HG02884 (cell line): Measurements from ENCODE around the gene RNF31.
A peak's percentile ranks its signal among the peaks of the same experiment; 100 is the strongest.

Experiments used
- ATAC-seq: cut with Tn5 transposase; IDR thresholded peaks from one replicate; pipeline ENCODE4 v1.9.1; 2021; ENCODE audit warnings: mild to moderate bottlenecking, moderate library complexity; ENCODE audit not compliant: unreplicated experiment

RNF31 gene

DNA sequence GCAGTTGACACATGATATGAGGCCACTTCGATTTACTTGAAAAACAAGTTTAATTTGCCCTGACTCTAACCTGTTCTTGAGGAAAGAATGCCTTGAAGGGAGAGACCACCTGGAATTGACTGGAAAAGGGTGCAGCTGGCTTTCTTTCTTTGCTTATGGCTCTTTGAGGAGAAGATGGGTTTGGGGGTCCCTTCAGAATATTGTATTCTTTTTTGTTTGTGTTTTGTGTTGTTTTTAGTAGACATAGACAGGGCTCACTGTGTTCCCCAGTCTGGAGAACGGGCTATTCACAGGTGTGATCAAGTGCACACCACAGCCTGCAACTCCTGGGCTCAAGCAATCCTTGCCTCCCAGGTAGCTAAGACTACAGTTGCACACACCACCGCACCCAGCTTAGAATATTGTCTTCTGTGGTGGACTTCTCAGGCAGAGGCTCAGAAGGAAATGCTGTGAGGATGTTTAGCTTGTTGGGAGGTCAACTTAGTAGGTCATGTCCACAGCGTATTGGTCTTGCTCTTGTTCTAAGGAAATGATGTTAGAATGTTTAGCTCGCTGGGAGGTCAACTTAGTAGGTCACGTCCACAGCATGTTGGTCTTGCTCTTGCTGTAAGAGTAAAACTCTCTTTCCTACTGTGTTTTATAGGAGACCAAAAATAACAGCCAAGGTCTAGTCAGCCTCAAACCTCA, 31.0 kb upstream of the RNF31 start:
- ATAC-seq: no peak

- ATAC-seq: no peak
These were observed 30.1 kb upstream of the RNF31 start for GRCh38 chr14:24117179-24117578.

DNA sequence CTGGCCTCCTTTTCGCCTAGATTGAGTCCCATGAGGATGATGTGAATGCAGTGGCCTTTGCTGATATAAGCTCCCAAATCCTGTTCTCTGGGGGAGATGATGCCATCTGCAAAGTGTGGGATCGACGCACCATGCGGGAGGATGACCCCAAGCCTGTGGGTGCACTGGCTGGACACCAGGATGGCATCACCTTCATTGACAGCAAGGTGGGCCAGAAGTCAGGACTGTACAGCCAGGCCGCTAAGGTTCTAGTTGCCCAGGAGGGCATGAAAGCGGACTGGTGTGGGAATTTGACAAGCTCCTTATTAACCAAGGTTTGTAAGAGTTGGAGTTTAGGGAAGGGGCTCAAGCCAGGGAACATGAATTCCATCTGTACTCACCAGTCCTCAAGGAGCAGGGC, 27.6 kb upstream of the RNF31 start:
- ATAC-seq: no peak

DNA sequence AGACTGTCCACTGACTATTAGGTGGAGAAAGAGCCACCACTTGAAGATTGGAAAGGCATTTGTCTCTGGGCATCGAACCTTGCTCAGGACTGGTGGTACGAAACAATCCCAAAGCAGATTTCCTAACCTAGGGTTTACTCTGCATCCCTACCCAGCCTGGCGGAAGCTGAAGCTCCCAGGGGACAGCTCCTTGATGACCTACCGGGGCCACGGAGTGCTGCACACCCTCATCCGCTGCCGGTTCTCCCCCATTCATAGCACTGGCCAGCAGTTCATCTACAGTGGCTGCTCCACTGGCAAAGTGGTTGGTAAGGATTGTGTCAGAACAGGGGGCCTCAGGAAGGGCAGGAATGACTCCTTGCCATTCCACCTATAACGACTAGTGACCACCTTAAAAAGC, 26.1 kb upstream of the RNF31 start:
- no peak for ATAC-seq

DNA sequence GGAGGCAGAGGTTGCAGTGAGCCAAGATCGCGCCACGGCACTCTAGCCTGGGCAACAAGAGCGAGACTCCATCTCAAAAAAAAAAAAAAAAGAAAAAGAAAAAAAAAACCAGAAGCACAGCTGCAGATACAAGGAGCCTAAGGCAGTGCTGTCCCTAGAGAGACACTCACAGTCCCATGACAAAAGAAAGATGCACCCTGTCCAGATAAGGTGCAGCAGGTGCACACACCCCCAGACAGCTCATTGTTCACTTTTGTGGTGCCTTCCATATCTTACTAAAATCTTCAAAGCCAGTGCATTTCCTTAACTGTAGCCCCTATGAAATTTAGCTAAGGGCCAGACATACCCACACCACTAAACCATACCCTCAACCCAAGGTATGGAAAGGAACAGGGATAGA, 24.9 kb upstream of the RNF31 start:
- ATAC-seq: no peak

GRCh38 chr14:24122898-24123297, 24.4 kb upstream of the RNF31 start:
- no peak for ATAC-seq

GRCh38 chr14:24123424-24124417, 23.6 kb upstream of the RNF31 start:
- ATAC-seq: peak; percentile 61

DNA sequence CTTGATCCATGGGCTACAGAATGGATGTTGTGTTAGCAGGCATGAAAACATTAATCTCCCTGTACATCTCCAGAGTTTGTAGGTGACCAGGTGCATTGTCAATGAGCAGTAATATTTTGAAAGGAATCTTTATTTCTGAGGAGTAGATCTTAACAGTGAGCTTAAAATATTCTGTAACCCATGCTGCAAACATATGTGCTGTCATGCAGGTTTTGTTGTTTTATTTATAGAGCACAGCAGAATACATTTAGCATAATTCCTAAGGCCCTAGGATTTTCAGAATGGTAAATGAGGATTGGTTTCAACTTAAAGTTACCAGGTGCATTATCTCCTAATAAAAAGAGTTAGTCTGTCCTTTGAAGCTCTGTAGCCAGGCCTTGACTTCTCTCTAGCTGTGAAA, 20.4 kb upstream of the RNF31 start:
- no peak for ATAC-seq

DNA sequence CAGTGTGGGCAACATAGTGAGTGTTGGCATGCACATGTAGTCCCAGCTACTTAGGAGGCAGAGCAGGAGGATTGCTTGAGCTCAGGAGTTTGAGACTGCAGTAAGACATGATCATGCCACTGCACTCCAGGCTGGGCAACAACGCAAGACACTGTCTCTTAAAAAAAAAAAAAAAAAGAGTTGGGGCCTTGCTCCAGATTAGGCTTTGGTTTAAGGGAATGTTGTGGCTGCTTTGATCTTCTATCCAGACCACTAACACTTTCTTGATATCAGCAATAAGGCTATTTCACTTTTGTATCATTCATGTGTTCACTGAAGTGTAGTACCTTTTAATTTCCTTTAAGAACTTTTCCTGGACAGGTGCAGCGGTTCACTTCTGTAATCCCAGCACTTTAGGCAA, 19.6 kb upstream of the RNF31 start:
- ATAC-seq: no peak

- no peak for ATAC-seq
These were observed 17.8 kb upstream of the RNF31 start for GRCh38 chr14:24129410-24129998.

DNA sequence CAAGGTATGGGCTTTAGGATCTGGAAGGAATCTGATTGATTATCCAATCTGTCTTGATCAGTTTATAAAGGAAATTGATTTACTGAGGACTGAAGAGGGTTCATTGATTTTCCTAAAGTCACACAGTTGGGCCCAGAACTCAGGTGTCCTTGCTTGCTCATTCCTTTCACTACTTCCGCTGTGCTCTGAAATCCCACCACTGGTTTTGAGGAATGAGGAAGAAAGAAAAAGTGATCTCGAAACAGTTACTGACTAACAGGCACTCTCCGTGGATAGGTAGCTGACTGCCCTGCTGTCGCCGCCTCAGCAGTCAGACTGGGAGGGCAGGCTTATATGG, 16.9 kb upstream of the RNF31 start, which contains the start of gene FITM1:
FITM1 (plus strand) TSS at position 280 of the 337 bp plus-strand sequence. CDS start 905 bp downstream, outside the sequence.
- ATAC-seq: no peak

DNA sequence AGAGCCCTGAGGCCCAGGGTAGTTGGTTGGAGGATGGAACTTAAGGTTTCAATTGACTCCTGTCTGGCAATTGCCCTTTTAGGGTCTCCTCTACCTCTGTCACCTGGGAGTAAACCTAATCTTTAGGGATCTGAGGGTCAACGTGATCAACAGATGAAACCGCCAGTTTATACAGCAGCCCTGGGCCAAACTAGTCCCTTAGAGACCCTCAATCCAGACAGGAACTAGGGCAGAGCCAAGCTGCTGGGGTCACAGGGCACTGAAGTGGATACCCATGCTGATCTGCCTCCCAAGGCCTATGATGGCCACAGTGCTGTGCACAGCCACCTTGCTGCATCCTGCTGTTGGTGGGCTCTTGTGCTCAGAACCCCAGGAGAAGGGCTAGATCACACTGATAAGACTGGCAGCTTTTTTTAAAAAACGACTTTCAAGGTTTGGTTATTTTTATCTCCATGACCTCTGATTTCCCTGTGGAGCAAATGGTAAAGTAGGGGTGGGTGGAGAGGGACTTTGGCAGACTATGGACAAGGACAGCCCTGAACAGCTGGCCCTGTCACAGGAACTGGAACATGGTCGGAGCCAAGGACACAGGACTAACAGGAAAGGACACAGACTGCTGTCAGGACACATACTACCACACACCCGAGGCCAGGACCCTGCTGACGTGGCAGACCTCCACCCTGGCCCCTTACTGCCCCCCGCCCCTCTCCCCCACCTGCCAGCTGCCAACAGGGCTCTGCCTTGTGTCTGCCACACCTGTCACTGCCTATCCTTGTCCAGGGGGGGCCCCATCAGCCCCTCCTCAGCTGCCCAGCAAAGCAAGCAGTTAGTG, 16.4 kb upstream of the RNF31 start:
- ATAC-seq: no peak

GRCh38 chr14:24131549-24131966, 15.7 kb upstream of the RNF31 start:
- ATAC-seq: no peak

DNA sequence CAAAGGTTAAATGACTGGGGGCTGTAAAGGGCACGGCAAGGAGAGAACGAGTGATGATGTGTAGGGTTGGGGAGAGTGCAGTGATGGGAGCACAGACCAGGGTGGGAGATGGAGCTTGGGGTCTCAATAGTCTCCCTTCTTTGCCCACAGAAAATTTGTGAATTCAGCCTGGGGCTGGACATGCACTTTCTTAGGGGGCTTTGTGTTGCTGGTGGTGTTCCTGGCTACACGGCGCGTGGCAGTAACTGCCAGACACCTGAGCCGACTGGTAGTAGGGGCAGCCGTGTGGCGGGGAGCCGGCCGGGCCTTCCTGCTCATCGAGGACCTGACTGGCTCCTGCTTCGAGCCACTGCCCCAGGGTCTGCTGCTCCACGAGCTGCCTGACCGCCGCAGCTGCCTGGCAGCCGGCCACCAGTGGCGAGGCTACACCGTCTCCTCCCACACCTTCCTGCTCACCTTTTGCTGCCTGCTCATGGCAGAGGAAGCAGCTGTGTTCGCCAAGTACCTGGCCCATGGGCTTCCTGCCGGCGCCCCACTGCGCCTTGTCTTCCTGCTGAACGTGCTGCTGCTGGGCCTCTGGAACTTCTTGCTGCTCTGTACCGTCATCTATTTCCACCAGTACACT, 15.1 kb upstream of the RNF31 start:
- no peak for ATAC-seq

DNA sequence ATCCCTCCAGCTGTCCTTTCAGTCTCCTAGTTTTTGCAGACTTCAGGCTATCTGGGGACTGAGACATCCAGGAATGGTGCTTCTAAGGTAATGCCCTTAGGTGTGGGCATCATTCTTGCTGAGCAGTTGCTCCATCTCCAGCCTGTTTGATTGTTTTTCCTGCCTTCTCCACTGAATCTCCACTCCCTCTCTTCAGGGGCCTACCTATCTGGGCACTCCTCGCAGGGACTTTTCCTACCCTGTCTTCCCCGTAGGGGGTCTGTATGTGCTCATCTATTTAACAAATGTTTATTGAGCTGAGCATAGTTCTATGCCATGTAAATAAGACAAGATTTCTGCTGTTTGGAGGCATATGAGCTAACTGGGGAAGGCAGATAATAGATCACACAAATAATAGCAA, 14.3 kb upstream of the RNF31 start:
- ATAC-seq: no peak

DNA sequence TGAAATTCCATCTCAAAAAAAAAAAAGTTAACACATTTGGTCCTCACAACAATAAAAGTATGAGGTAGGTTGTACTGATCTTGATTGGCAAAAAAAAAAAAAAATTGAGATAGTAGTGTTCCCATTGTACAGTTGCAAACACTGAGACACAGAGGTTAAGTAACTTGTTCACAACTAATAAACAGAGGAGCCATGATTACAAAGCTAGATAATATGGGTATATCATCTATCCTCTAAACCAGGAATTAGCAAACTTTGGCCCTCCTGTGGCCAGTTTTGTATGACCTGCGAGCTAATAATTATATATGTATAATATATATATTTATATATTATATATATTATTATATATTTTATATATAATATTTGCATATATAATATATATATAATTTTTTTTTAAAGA, 13.6 kb upstream of the RNF31 start:
- ATAC-seq: no peak

DNA sequence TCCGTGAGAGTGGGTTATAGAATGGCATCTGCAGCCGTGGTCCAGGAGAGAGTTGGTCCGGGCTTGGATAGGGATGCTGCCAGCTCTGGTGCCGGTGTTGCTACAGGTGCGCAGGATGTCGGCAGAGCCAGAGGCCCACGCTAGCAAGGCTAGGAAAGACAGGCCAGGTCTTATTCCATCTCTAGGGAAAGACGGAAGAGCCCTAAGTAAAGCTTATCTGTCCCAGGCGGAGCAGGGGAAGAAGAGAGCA, 11.8 kb upstream of the RNF31 start:
- no peak for ATAC-seq

DNA sequence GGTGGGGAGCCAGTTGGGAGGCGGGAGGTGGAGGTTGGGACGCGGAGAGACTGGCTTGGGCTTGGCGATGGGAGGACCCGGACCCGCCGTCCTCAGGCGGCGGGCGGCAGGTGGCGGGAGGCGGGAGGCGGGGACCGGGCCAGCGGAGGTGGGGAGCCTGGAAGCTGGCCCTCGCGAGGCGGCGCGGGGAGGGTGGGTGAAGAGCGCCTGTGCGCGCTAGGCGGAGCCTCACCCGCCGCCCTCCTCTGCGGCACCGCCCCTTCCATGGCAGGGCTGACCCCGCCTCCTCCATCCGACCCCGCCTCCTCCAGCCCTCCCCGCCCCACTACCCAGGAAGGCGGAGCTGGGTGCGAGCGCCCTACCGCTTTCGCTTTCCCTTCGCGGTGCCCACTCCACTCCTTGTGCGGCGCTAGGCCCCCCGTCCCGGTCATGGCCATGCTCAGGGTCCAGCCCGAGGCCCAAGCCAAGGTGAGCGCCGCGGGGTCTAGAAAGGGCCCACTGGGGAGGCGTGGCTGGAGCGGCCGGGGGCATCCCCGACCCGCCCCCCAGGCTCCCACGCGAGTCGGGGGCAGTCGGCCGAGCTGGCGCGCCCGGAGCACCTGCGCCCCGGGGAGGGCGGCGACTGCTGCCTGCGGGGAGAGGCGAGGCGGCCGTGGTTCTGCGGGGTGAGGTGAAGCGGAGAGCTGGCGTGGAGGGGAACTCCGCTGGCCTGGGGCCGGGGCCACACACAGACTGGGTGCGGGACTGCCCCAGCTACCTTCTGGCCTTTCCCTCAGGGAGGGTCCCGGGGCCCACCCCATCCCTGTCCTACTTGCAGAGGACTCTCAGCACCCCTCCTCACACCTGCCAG, 11.2 kb upstream of the RNF31 start, which contains the start of gene PSME1:
PSME1 (plus strand) TSS at position 361 of the 850 bp plus-strand sequence; CDS start at position 430, 69 bp downstream.
- peak; percentile 74 for ATAC-seq

GRCh38 chr14:24136684-24137528, 10.4 kb upstream of the RNF31 start:
- ATAC-seq: no peak
